ENCODE data around the gene ZNF664. TPM values are rescaled to one million over a fixed set of nuclear protein-coding genes. Genes with fewer than 3 reads are reported as not detected.

Gene ZNF664
- total RNA-seq, 4 donors from 2014 or later: 58.5 to 76.4 (median 70.3) TPM

GRCh38 chr12:123928897-123929296 is 44.1 kb upstream of the ZNF664 start:
- Histone ChIP-seq H3K27me3 (peaks cover 0 to 3% (median 0%) of the 10 kb centered on the region in 4 donors), H3K4me1 (no peaks in the 10 kb centered on the region), H3K36me3 (no peaks in the 10 kb centered on the region), H3K27ac (replicated peaks in 1 of 4) (no peak overlapping the region), H3K4me3 (no peak overlapping the region), H3K9me3 (no peaks in the 10 kb centered on the region)
- intact Hi-C loops (cut with DNase I): no loop called here
- no peak for TF ChIP-seq POLR2AphosphoS5 (IDR thresholded peaks at IDR 0.05)
- 77% methylated on average over 7 of the region's 7 CpGs for WGBS
- DNase-seq (ENCODE audit: extremely low spot score): no peak

- TF ChIP-seq POLR2A (IDR thresholded peaks at IDR 0.05; ENCODE audit: low read depth) (no peak), POLR2AphosphoS5 (IDR thresholded peaks at IDR 0.05) (no peak), CTCF (IDR thresholded peaks at IDR 0.05) (no peak), EP300 (IDR thresholded peaks at IDR 0.05) (no peak)
- Histone ChIP-seq H3K4me3 (no peak overlapping the region), H3K27me3 (no peaks in the 10 kb centered on the region), H3K4me1 (no peaks in the 10 kb centered on the region), H3K36me3 (peaks cover 0 to 8% (median 5%) of the 10 kb centered on the region in 4 donors), H3K27ac (replicated peaks in 1 of 4) (no peak overlapping the region), H3K9me3 (no peaks in the 10 kb centered on the region)
- DNase-seq (ENCODE audit: extremely low spot score): no peak
- WGBS: 83% methylated on average over 7 of the region's 9 CpGs
- intact Hi-C loops (cut with DNase I): no loop called here
Measured at GRCh38 chr12:123929946-123930583, 43.0 kb upstream of the ZNF664 start.

- no peaks in the 10 kb centered on the region for H3K4me1 ChIP-seq
- WGBS: 89% methylated on average over 14 of the region's 14 CpGs
Measured at GRCh38 chr12:123931686-123932321, 41.2 kb upstream of the ZNF664 start.

GRCh38 chr12:123933214-123933613 is 39.8 kb upstream of the ZNF664 start:
- intact Hi-C loops (cut with DNase I): no loop called here
- Histone ChIP-seq H3K9me3 (no peaks in the 10 kb centered on the region), H3K4me3 (no peak overlapping the region), H3K27me3 (no peaks in the 10 kb centered on the region), H3K27ac (replicated peaks in 1 of 4) (no peak overlapping the region), H3K4me1 (no peaks in the 10 kb centered on the region), H3K36me3 (peaks cover 16 to 38% (median 31%) of the 10 kb centered on the region in 4 donors)
- TF ChIP-seq CTCF (IDR thresholded peaks at IDR 0.05): no peak
- no peak for TF ChIP-seq POLR2AphosphoS5 (IDR thresholded peaks at IDR 0.05)
- TF ChIP-seq POLR2A (IDR thresholded peaks at IDR 0.05; ENCODE audit: low read depth): no peak
- TF ChIP-seq EP300 (IDR thresholded peaks at IDR 0.05): no peak
- DNase-seq (ENCODE audit: extremely low spot score): no peak
- WGBS: 91% methylated on average over 4 of the region's 14 CpGs

More at GRCh38 chr12:123931686-123932321, 41.2 kb upstream of the ZNF664 start:
- no peaks in the 10 kb centered on the region for H3K27me3 ChIP-seq
- intact Hi-C loops (cut with DNase I): no loop called here
- no peak for DNase-seq (ENCODE audit: extremely low spot score)
- no peak overlapping the region for H3K27ac ChIP-seq (replicated peaks in 1 of 4)
- TF ChIP-seq POLR2AphosphoS5 (IDR thresholded peaks at IDR 0.05): no peak
- TF ChIP-seq EP300 (IDR thresholded peaks at IDR 0.05): no peak
- no peak for TF ChIP-seq CTCF (IDR thresholded peaks at IDR 0.05)
- no peak for TF ChIP-seq POLR2A (IDR thresholded peaks at IDR 0.05; ENCODE audit: low read depth)
- peaks cover 9 to 24% (median 21%) of the 10 kb centered on the region in 4 donors for H3K36me3 ChIP-seq
- no peaks in the 10 kb centered on the region for H3K9me3 ChIP-seq
- no peak overlapping the region for H3K4me3 ChIP-seq

GRCh38 chr12:123934016-123934620 is 38.9 kb upstream of the ZNF664 start:
- no peak overlapping the region for H3K4me3 ChIP-seq
- no peaks in the 10 kb centered on the region for H3K9me3 ChIP-seq
- H3K27me3 ChIP-seq: no peaks in the 10 kb centered on the region
- H3K36me3 ChIP-seq: peaks cover 16 to 45% (median 32%) of the 10 kb centered on the region in 4 donors
- 85% methylated on average over 10 of the region's 11 CpGs for WGBS
- no peak overlapping the region for H3K27ac ChIP-seq (replicated peaks in 1 of 4)
- intact Hi-C loops (cut with DNase I): no loop called here
- TF ChIP-seq EP300 (IDR thresholded peaks at IDR 0.05): no peak
- no peak for TF ChIP-seq CTCF (IDR thresholded peaks at IDR 0.05)
- no peak for TF ChIP-seq POLR2A (IDR thresholded peaks at IDR 0.05; ENCODE audit: low read depth)
- no peak for TF ChIP-seq POLR2AphosphoS5 (IDR thresholded peaks at IDR 0.05)
- H3K4me1 ChIP-seq: no peaks in the 10 kb centered on the region
- no peak for DNase-seq (ENCODE audit: extremely low spot score)
